Ascending aorta (tissue), 2 donors: Measurements from ENCODE around the gene THSD7B. TPM values are rescaled to one million over a fixed set of nuclear protein-coding genes. Genes with fewer than 3 reads are reported as not detected.

Source experiments
- DNase-seq, 2 donors: peaks; one replicate each; pipeline ENCODE4 v3.0.0-alpha.2; 2019; ENCODE audit warnings: low spot score in 2 of 2
- H3K27ac ChIP-seq, 2 donors: fragments of 200-600 bp; sonication (generic); one replicate each; pipeline ENCODE4 v1.5.1; 2016 to 2017; ENCODE audit warnings: mild to moderate bottlenecking in 1 of 2
- H3K27me3 ChIP-seq: fragments of 200-600 bp; sonication (generic); one replicate; pipeline ENCODE4 v1.5.1; 2017
- H3K36me3 ChIP-seq, 2 donors: fragments of 200-600 bp; sonication (generic); one replicate each; pipeline ENCODE4 v1.5.1; 2016
- H3K4me1 ChIP-seq, 2 donors: fragments of 200-600 bp; sonication (generic); one replicate each; pipeline ENCODE4 v1.5.1; 2016 to 2017; ENCODE audit warnings: mild to moderate bottlenecking in 1 of 2
- H3K4me3 ChIP-seq, 2 donors: fragments of 200-600 bp; sonication (generic); one replicate each; pipeline ENCODE4 v1.5.1; 2016 to 2017; ENCODE audit warnings: mild to moderate bottlenecking in 1 of 2
- H3K9me3 ChIP-seq, 2 donors: fragments of 200-600 bp; sonication (generic); one replicate each; pipeline ENCODE4 v1.5.1; 2016
- CTCF ChIP-seq, 3 experiments: fragments of 200-600 bp in 2 of 3; fragments of 450-650 bp in 1 of 3; sonication (generic) in 2 of 3; IDR thresholded peaks; one replicate each; pipeline ENCODE4 v1.5.1; 2016 to 2019; ENCODE audit warnings: antibody characterized with exemption in 3 of 3, mild to moderate bottlenecking in 1 of 3, moderate library complexity in 1 of 3
- intact Hi-C: fragments of 100-400 bp; cut with DNase I; formaldehyde crosslinking; loops from one replicate; pipeline ENCODE4 v1.15.1; 2023
- total RNA-seq: library from RNA; depleted of rRNA; stranded (reverse); fragments of >200 nt; gene quantifications from one replicate; pipeline ENCODE4 v1.1.0, GENCODE V29; 2016

The THSD7B gene
- total RNA-seq, 1 donor from 2014 or later, result not detected

GRCh38 chr2:137525132-137525531, 759.8 kb downstream of the THSD7B start:
- Histone ChIP-seq H3K27me3 (no peaks in the 10 kb centered on the region), H3K4me3 (no peak overlapping the region), H3K27ac (no peak overlapping the region), H3K36me3 (no peaks in the 10 kb centered on the region), H3K4me1 (no peaks in the 10 kb centered on the region), H3K9me3 (no peaks in the 10 kb centered on the region)
- DNase-seq, result no peak
- no peak for TF ChIP-seq CTCF (IDR thresholded peaks at IDR 0.05)
- intact Hi-C loops, result no loop called here

GRCh38 chr2:137525641-137526190, 760.4 kb downstream of the THSD7B start:
- TF ChIP-seq CTCF (IDR thresholded peaks at IDR 0.05), result no peak
- H3K9me3 ChIP-seq, result no peaks in the 10 kb centered on the region
- intact Hi-C loops, result no loop called here

DNA sequence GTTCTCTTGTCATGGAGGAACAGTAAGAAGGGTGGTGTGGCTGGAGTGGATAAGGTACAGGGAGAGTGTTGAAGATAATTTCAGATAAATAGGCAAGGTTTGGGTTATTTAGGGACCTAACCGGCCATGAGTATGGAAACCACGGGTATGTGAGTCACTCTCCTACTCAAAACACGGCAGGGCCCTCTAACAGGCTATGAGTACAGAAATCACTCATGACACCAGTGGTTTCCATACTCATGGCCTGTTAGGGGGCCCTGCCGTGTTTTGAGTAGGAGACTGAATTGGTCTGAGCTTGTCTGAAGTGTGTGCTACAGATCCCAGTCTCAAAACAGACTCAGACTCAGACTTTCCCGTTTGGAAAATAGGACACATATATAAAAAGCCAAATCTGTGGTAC, 770.6 kb downstream of the THSD7B start:
- no peak for DNase-seq
- H3K4me3 ChIP-seq, result no peak overlapping the region
- no peak for TF ChIP-seq CTCF (IDR thresholded peaks at IDR 0.05)
- no peaks in the 10 kb centered on the region for H3K27me3 ChIP-seq
- no peaks in the 10 kb centered on the region for H3K9me3 ChIP-seq
- H3K36me3 ChIP-seq, result no peaks in the 10 kb centered on the region
- intact Hi-C loops, result no loop called here
- H3K4me1 ChIP-seq, result no peaks in the 10 kb centered on the region
- no peak overlapping the region for H3K27ac ChIP-seq

More at GRCh38 chr2:137525641-137526190, 760.4 kb downstream of the THSD7B start:
- Histone ChIP-seq H3K27ac (no peak overlapping the region), H3K4me3 (no peak overlapping the region), H3K36me3 (no peaks in the 10 kb centered on the region), H3K27me3 (no peaks in the 10 kb centered on the region), H3K4me1 (no peaks in the 10 kb centered on the region)
- no peak for DNase-seq

DNA sequence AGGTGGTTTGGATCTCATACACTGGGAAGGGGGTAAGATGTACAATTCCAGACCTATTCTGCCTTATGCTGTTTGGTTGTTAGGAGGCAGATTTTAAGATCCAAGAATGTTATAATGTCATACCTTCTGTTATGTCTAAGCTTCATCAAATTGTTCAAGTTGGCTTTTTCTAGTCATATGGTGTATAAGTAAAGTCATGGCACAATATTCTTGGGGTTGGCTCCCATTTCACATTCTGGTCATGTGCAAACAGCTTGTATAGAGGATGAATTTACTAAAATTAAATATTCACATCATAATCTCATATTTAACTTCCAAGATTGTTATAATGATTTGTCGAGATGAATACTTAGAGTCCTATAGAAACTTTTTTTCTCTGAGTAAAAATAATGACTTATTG, 774.0 kb downstream of the THSD7B start:
- Histone ChIP-seq H3K27ac (no peak overlapping the region), H3K4me3 (no peak overlapping the region), H3K4me1 (no peaks in the 10 kb centered on the region), H3K36me3 (no peaks in the 10 kb centered on the region), H3K9me3 (no peaks in the 10 kb centered on the region), H3K27me3 (no peaks in the 10 kb centered on the region)
- intact Hi-C loops, result no loop called here
- TF ChIP-seq CTCF (IDR thresholded peaks at IDR 0.05), result no peak
- no peak for DNase-seq

DNA sequence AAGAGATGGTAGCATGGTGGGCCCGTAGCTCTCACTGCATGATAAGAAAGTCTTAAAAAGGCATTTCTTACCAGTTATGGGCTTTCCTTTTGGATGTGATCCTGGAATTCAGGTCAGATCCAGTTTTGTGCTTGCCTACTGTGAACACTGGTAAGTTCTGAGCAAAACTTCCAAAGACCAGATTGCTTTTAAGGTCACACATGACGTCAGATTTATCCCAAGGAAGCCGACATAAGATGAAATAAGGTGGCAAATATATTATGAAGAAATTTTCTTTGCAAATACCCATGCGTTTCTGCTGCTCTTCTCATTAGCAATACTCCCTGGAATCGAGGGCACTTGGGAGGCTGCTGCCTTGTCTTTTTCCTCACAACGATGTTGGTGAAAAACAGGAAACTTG, 782.5 kb downstream of the THSD7B start:
- no peaks in the 10 kb centered on the region for H3K36me3 ChIP-seq

More for the DNA sequence above, 782.5 kb downstream of the THSD7B start:
- H3K27ac ChIP-seq, result no peak overlapping the region
- intact Hi-C loops, result no loop called here
- no peak for DNase-seq
- H3K27me3 ChIP-seq, result no peaks in the 10 kb centered on the region
- no peaks in the 10 kb centered on the region for H3K9me3 ChIP-seq
- no peaks in the 10 kb centered on the region for H3K4me1 ChIP-seq
- no peak overlapping the region for H3K4me3 ChIP-seq
- no peak for TF ChIP-seq CTCF (IDR thresholded peaks at IDR 0.05)
